Effector memory CD4-positive, alpha-beta T cell (primary cell): Measurements from ENCODE around the gene PHKG2.

Experiments used
- DNase-seq, 3 donors: peaks; one replicate each; pipeline ENCODE4 v3.0.0-alpha.2; 2020
- H3K27ac ChIP-seq: 2 replicates; pipeline ENCODE4 v1.7.0; 2013; ENCODE audit warnings: mild to moderate bottlenecking, low read length, moderate library complexity; ENCODE audit not compliant: insufficient read depth, poor library complexity, severe bottlenecking
- H3K27me3 ChIP-seq: replicated peaks from 2 replicates; pipeline ENCODE4 v1.7.0; 2013; ENCODE audit warnings: mild to moderate bottlenecking, low read length; ENCODE audit not compliant: insufficient read depth, control insufficient read depth, poor library complexity, severe bottlenecking
- H3K36me3 ChIP-seq: 2 replicates; pipeline ENCODE4 v1.7.0; 2013; ENCODE audit warnings: mild to moderate bottlenecking, low read length, moderate library complexity; ENCODE audit not compliant: control insufficient read depth, insufficient read depth
- H3K4me1 ChIP-seq: 2 replicates; pipeline ENCODE4 v1.7.0; 2013; ENCODE audit warnings: low read length, mild to moderate bottlenecking; ENCODE audit not compliant: control insufficient read depth, insufficient read depth, poor library complexity, severe bottlenecking
- H3K4me3 ChIP-seq: 2 replicates; pipeline ENCODE4 v1.7.0; 2013; ENCODE audit warnings: low read length, low read depth, mild to moderate bottlenecking; ENCODE audit not compliant: insufficient read depth, poor library complexity, severe bottlenecking
- H3K9me3 ChIP-seq: 2 replicates; pipeline ENCODE4 v1.7.0; 2013; ENCODE audit warnings: mild to moderate bottlenecking, low read length, moderate library complexity; ENCODE audit not compliant: control insufficient read depth

Gene PHKG2

DNA sequence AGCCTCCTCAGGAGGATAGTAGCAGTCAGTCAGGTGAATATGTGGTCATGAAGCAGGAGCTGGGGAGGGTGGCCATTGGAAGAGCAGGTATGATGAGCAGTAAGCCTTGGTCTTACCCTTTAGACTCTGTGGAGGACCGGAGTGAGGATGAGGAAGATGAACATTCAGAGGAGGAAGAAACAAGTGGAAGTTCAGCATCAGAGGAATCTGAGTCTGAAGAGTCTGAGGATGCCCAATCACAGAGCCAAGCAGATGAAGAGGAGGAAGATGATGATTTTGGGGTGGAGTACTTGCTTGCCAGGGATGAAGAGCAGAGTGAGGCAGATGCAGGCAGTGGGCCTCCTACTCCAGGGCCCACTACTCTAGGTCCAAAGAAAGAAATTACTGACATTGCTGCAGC is 36.5 kb upstream of the PHKG2 start:
- peaks cover 11% of the 10 kb centered on the region for H3K4me1 ChIP-seq
- H3K4me3 ChIP-seq, result no peak overlapping the region
- peaks cover 84% of the 10 kb centered on the region for H3K36me3 ChIP-seq
- no peaks in the 10 kb centered on the region for H3K9me3 ChIP-seq
- no peaks in the 10 kb centered on the region for H3K27me3 ChIP-seq
- no peak for DNase-seq
- no peak overlapping the region for H3K27ac ChIP-seq

DNA sequence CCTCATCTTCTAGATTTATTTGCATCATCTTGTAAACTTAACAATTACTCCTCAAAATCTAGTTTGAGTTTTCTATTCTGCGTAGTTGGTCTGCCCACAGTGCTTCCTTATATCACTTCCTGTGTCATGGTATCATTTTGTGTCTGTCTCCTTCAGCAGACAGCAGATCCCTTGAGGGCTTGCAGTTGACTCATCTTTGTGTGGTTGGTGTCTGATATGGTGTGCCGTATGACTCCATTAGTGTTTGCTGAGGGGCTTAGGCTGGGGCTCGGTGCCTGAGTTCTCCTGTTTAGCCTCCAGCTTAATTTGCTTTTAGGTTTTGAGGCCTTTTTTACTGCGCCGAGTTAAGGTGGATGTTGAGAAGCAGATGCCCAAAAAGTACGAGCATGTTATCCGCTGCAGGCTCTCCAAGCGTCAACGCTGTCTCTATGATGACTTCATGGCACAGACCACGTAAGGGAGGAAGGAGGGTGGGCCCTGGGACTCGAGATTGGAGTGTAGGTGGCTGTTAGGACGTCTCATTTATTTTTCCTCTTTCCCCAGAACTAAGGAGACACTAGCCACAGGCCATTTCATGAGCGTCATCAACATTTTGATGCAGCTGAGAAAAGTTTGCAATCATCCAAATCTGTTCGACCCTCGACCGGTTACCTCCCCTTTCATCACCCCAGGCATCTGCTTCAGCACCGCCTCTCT is 32.3 kb upstream of the PHKG2 start:
- H3K4me1 ChIP-seq, result peaks cover 11% of the 10 kb centered on the region
- no peak overlapping the region for H3K4me3 ChIP-seq
- H3K36me3 ChIP-seq, result peaks cover 80% of the 10 kb centered on the region
- peak overlapping the region; percentile 31 for H3K27ac ChIP-seq
- peak in 2 of 3 donors; percentile 8 to 30 for DNase-seq
- H3K9me3 ChIP-seq, result no peaks in the 10 kb centered on the region
- no peaks in the 10 kb centered on the region for H3K27me3 ChIP-seq

- no peak for DNase-seq
- peaks cover 88% of the 10 kb centered on the region for H3K36me3 ChIP-seq
- no peak overlapping the region for H3K27ac ChIP-seq
- no peak overlapping the region for H3K4me3 ChIP-seq
- H3K4me1 ChIP-seq, result peaks cover 7% of the 10 kb centered on the region
- no peaks in the 10 kb centered on the region for H3K9me3 ChIP-seq
- H3K27me3 ChIP-seq, result no peaks in the 10 kb centered on the region
These were observed 28.1 kb upstream of the PHKG2 start for GRCh38 chr16:30720086-30720485.

DNA sequence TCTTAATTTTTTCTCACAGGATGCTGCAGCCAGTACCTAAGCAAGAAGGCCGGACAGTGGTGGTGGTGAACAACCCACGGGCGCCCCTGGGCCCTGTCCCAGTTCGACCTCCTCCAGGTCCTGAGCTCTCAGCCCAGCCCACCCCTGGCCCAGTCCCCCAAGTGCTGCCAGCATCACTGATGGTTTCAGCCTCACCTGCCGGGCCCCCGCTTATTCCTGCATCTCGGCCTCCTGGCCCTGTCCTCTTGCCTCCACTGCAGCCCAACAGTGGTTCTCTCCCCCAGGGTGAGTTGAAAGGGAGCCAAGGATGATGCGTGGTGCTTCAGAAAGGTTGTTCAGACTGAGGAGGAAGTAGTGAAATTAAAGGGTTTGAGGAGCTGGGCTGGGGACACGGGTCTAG is 27.5 kb upstream of the PHKG2 start:
- no peak overlapping the region for H3K27ac ChIP-seq
- no peaks in the 10 kb centered on the region for H3K9me3 ChIP-seq
- H3K27me3 ChIP-seq, result no peaks in the 10 kb centered on the region

GRCh38 chr16:30721167-30721566 is 27.1 kb upstream of the PHKG2 start:
- no peak overlapping the region for H3K4me3 ChIP-seq
- DNase-seq, result no peak
- H3K9me3 ChIP-seq, result no peaks in the 10 kb centered on the region
- H3K36me3 ChIP-seq, result peaks cover 92% of the 10 kb centered on the region
- no peaks in the 10 kb centered on the region for H3K27me3 ChIP-seq
- no peaks in the 10 kb centered on the region for H3K4me1 ChIP-seq
- H3K27ac ChIP-seq, result no peak overlapping the region

More for the DNA sequence above, 27.5 kb upstream of the PHKG2 start:
- Histone ChIP-seq H3K4me1 (peaks cover 1% of the 10 kb centered on the region), H3K36me3 (peaks cover 92% of the 10 kb centered on the region), H3K4me3 (no peak overlapping the region)
- DNase-seq, result no peak

GRCh38 chr16:30721606-30722005 is 26.6 kb upstream of the PHKG2 start:
- Histone ChIP-seq H3K36me3 (peaks cover 90% of the 10 kb centered on the region), H3K27ac (no peak overlapping the region)

GRCh38 chr16:30722443-30722842 is 25.8 kb upstream of the PHKG2 start:
- peaks cover 82% of the 10 kb centered on the region for H3K36me3 ChIP-seq
- DNase-seq, result no peak
- H3K27ac ChIP-seq, result no peak overlapping the region
- H3K4me1 ChIP-seq, result no peaks in the 10 kb centered on the region
- no peaks in the 10 kb centered on the region for H3K27me3 ChIP-seq
- H3K4me3 ChIP-seq, result no peak overlapping the region
- H3K9me3 ChIP-seq, result no peaks in the 10 kb centered on the region

More at GRCh38 chr16:30721606-30722005, 26.6 kb upstream of the PHKG2 start:
- no peak for DNase-seq
- Histone ChIP-seq H3K4me3 (no peak overlapping the region), H3K4me1 (no peaks in the 10 kb centered on the region), H3K27me3 (no peaks in the 10 kb centered on the region), H3K9me3 (no peaks in the 10 kb centered on the region)

DNA sequence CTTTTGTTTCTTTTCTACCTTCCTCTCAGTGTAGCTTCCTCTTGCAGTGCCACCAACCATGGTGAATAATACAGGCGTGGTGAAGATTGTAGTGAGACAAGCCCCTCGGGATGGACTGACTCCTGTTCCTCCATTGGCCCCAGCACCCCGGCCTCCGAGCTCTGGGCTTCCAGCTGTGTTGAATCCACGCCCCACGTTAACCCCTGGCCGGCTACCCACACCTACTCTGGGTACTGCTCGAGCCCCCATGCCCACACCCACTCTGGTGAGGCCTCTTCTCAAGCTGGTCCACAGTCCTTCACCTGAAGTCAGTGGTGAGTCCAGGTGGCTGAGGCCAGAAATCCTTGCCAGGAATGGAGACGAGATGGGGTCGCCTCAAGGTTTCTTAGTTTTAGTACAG is 25.3 kb upstream of the PHKG2 start:
- Histone ChIP-seq H3K27ac (no peak overlapping the region), H3K27me3 (no peaks in the 10 kb centered on the region), H3K4me3 (no peak overlapping the region), H3K4me1 (no peaks in the 10 kb centered on the region), H3K36me3 (peaks cover 77% of the 10 kb centered on the region), H3K9me3 (no peaks in the 10 kb centered on the region)
- no peak for DNase-seq

DNA sequence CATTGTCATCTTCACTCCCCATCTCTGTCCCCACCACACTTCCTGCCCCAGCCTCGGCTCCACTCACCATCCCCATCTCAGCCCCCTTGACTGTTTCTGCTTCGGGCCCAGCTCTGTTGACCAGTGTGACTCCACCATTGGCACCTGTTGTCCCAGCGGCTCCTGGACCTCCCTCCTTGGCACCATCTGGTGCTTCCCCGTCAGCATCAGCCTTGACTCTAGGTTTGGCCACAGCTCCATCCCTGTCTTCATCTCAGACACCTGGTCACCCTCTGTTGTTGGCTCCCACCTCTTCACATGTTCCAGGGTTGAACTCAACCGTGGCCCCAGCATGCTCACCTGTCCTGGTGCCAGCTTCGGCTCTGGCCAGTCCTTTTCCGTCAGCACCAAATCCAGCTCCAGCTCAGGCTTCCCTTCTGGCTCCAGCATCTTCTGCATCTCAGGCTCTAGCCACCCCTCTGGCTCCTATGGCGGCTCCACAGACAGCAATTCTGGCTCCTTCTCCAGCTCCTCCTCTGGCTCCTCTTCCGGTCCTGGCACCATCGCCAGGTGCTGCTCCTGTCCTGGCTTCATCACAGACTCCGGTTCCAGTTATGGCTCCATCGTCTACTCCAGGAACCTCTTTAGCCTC is 24.4 kb upstream of the PHKG2 start:
- Histone ChIP-seq H3K4me1 (no peaks in the 10 kb centered on the region), H3K27me3 (no peaks in the 10 kb centered on the region), H3K4me3 (no peak overlapping the region), H3K36me3 (peaks cover 72% of the 10 kb centered on the region), H3K27ac (no peak overlapping the region), H3K9me3 (no peaks in the 10 kb centered on the region)
- DNase-seq, result no peak

DNA sequence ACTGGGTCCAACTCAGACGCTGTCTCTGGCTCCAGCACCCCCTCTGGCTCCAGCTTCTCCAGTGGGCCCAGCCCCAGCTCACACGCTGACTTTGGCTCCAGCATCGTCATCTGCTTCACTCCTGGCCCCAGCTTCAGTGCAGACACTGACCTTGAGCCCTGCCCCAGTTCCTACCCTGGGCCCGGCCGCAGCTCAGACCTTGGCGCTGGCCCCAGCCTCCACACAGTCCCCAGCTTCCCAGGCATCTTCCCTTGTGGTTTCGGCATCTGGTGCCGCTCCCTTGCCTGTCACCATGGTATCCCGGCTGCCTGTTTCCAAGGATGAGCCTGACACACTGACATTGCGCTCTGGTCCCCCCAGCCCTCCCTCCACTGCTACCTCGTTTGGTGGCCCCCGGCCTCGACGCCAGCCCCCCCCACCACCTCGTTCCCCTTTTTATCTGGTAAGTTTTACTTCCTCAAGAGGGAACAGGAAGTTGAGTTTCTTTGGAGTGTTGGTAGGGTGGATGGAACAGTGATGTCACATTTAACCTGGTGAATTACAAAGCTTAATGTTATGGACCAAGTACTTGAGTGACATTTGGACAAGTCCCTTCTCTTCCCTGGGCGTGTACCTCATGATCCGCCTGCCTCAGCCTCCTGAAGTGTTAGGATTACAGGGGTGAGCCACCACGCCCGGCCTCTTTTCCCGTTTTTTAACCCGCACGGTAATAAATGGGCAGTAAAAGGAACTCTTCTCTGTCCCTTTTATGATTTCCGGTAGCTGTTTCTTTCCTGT is 23.4 kb upstream of the PHKG2 start:
- peaks cover 75% of the 10 kb centered on the region for H3K36me3 ChIP-seq
- DNase-seq, result no peak
- no peak overlapping the region for H3K27ac ChIP-seq
- no peaks in the 10 kb centered on the region for H3K4me1 ChIP-seq
- H3K4me3 ChIP-seq, result no peak overlapping the region
- no peaks in the 10 kb centered on the region for H3K9me3 ChIP-seq
- no peaks in the 10 kb centered on the region for H3K27me3 ChIP-seq
